Keratinocyte (primary cell): Measurements from ENCODE around the gene SUGT1. TPM values are rescaled to one million over a fixed set of nuclear protein-coding genes. Genes with fewer than 3 reads are reported as not detected.

Experiments
- DNase-seq: peaks from one replicate; pipeline ENCODE4 v3.0.0-alpha.2; 2011; ENCODE audit warnings: low read depth, missing footprints, low spot score
- FAIRE-seq: peaks from 2 replicates; lab custom pipeline; 2011; peaks lifted over from hg19 to GRCh38; lab: Jason Lieb, UNC
- H2AFZ ChIP-seq: 2 replicates; pipeline ENCODE4 v1.6.0; 2012; ENCODE audit warnings: low read length, control low read depth, inconsistent platforms; ENCODE audit not compliant: control insufficient read depth
- H3K27ac ChIP-seq: 2 replicates; pipeline ENCODE4 v1.5.1; 2011; ENCODE audit warnings: low read length; ENCODE audit not compliant: control insufficient read depth, insufficient read depth
- H3K27me3 ChIP-seq: 3 replicates; pipeline ENCODE4 v1.6.0; 2011; ENCODE audit warnings: low read length; ENCODE audit not compliant: control insufficient read depth, insufficient read depth; ENCODE audit errors: extremely low read depth
- H3K36me3 ChIP-seq, 2 experiments: 2 replicates in 1 of 2; 3 replicates in 1 of 2; pipeline ENCODE4 v1.5.1; 2011; ENCODE audit warnings: low read length in 2 of 2, mild to moderate bottlenecking in 1 of 2; ENCODE audit not compliant: control insufficient read depth in 2 of 2, insufficient read depth in 2 of 2; ENCODE audit errors: extremely low read depth in 1 of 2
- H3K4me1 ChIP-seq: 3 replicates; pipeline ENCODE4 v1.5.1; 2011; ENCODE audit warnings: low read length; ENCODE audit not compliant: control insufficient read depth, insufficient read depth; ENCODE audit errors: extremely low read depth
- H3K4me2 ChIP-seq: 3 replicates; pipeline ENCODE4 v1.6.0; 2011; ENCODE audit warnings: low read depth, low read length; ENCODE audit not compliant: control insufficient read depth, insufficient read depth; ENCODE audit errors: extremely low read depth
- H3K4me3 ChIP-seq, 3 experiments: fragments of 200-600 bp in 1 of 3; sonication (generic) in 1 of 3; 2 replicates in 2 of 3; 3 replicates in 1 of 3; pipeline ENCODE4 v1.5.1; 2011 to 2016; ENCODE audit warnings: low read length in 3 of 3, mild to moderate bottlenecking in 3 of 3, control low read depth in 2 of 3, inconsistent platforms in 1 of 3, low read depth in 1 of 3, mixed read lengths in 1 of 3, mixed run types in 1 of 3, moderate library complexity in 1 of 3; ENCODE audit not compliant: control insufficient read depth in 2 of 3, insufficient read depth in 2 of 3; ENCODE audit errors: extremely low read depth in 1 of 3
- H3K79me2 ChIP-seq: 2 replicates; pipeline ENCODE4 v1.6.0; 2012; ENCODE audit warnings: low read length; ENCODE audit not compliant: control insufficient read depth, insufficient read depth
- H3K9ac ChIP-seq: 3 replicates; pipeline ENCODE4 v1.6.0; 2011; ENCODE audit warnings: low read length; ENCODE audit not compliant: control insufficient read depth, insufficient read depth; ENCODE audit errors: extremely low read depth
- H3K9me1 ChIP-seq: 3 replicates; pipeline ENCODE4 v1.6.0; 2011; ENCODE audit warnings: low read length; ENCODE audit not compliant: control insufficient read depth, insufficient read depth; ENCODE audit errors: extremely low read depth
- H3K9me3 ChIP-seq: 2 replicates; pipeline ENCODE4 v1.5.1; 2012; ENCODE audit warnings: low read depth, low read length; ENCODE audit not compliant: control insufficient read depth
- H4K20me1 ChIP-seq: 3 replicates; pipeline ENCODE4 v1.6.0; 2011; ENCODE audit warnings: low read length; ENCODE audit not compliant: control insufficient read depth, insufficient read depth; ENCODE audit errors: extremely low read depth
- CTCF ChIP-seq, 3 experiments: IDR thresholded peaks in 1 of 3; conservative IDR thresholded peaks in 1 of 3; optimal IDR thresholded peaks in 1 of 3; 2 replicates in 2 of 3; 3 replicates in 1 of 3; pipeline versions ENCODE3 to v1.5.1; 2011; ENCODE audit warnings: low read length in 3 of 3, mild to moderate bottlenecking in 3 of 3, moderate library complexity in 2 of 3, control low read depth in 1 of 3, inconsistent platforms in 1 of 3; ENCODE audit not compliant: insufficient read depth in 2 of 3; ENCODE audit errors: extremely low read depth in 1 of 3
- EZH2 ChIP-seq: IDR thresholded peaks from one replicate; pipeline ENCODE4 v1.6.1; 2012; ENCODE audit warnings: inconsistent platforms, mild to moderate bottlenecking, low read length, moderate library complexity
- dilution Hi-C: fragments of 300-500 bp; cut with MboI; formaldehyde crosslinking; loops from one replicate; pipeline ENCODE4 v1.7.0; 2020; ENCODE audit warnings: low sequenced_read_pairs; ENCODE audit not compliant: extremely low pct_ligation_motif_present
- polyA plus RNA-seq, 5 experiments: library from polyadenylated mRNA; depleted of rRNA in 3 of 5; stranded (reverse) in 3 of 5; stranded (forward) in 1 of 5; unstranded in 1 of 5; fragments of >200 nt; gene quantifications; 1 replicate in 1 of 5; 2 replicates in 3 of 5; 3 replicates in 1 of 5; pipeline versions ENCODE4 v1.2.1 to v1.2.3, GENCODE V29; 2011 to 2012; ENCODE audit warnings: missing spikeins in 2 of 5, low read depth in 1 of 5, low replicate concordance in 1 of 5

Gene SUGT1
- polyA plus RNA-seq, 1 donor (not counting 4 experiments of a cell fraction or from before 2014, with no cell fraction given), result 43.9 TPM

GRCh38 chr13:52638666-52639328 lies 13.8 kb upstream of the SUGT1 start:
- no peaks in the 10 kb centered on the region for H4K20me1 ChIP-seq
- no peak overlapping the region for H2AFZ ChIP-seq
- DNase-seq (no peak), FAIRE-seq (no peak)
- dilution Hi-C loops, result no loop called here
- H3K36me3 ChIP-seq, result peaks cover 0 to 6% of the 10 kb centered on the region in 2 experiments
- no peaks in the 10 kb centered on the region for H3K9me1 ChIP-seq
- no peak overlapping the region for H3K4me2 ChIP-seq
- H3K4me3 ChIP-seq, result no peak overlapping the region
- H3K9me3 ChIP-seq, result no peaks in the 10 kb centered on the region
- H3K79me2 ChIP-seq, result no peaks in the 10 kb centered on the region
- H3K4me1 ChIP-seq, result no peaks in the 10 kb centered on the region
- no peak overlapping the region for H3K9ac ChIP-seq
- no peak overlapping the region for H3K27ac ChIP-seq
- no peaks in the 10 kb centered on the region for H3K27me3 ChIP-seq
- no peak for TF ChIP-seq CTCF (optimal IDR thresholded peaks at IDR 0.05 in 1 of 3, IDR thresholded peaks at IDR 0.05 in 1 of 3, conservative IDR thresholded peaks at IDR 0.05 in 1 of 3; ENCODE audit: extremely low read depth in 1 of 3, insufficient read depth in 2 of 3, low read length in 3 of 3)

DNA sequence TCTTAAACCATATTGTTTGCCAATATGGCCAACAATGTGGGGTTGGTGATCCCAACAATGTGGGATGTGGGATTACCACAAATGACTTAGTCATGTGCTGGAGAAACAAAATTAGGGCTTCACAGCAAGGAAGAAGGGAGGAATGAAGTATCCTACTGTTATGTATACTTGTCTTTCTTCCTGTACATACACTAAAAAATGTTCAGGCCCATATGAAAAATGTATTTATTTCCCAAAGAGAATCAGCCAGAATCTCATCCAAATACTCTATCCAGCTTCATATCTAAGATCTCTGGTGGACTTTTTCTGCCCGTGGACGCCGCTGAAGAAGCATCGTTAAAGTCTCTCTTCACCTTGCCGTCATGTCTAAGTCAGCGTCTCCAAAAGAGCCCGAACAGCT lies 10.5 kb upstream of the SUGT1 start, which contains the start of gene HNRNPA1L2:
Gene HNRNPA1L2 (plus strand): TSS at position 301 of the 400 bp plus-strand sequence. CDS start 62 bp downstream, at position 363.
- Histone ChIP-seq H3K4me1 (peaks cover 11% of the 10 kb centered on the region), H3K9ac (no peak within 1 kb of the TSS), H2AFZ (no peak within 1 kb of the TSS), H3K4me3 (no peak within 1 kb of the TSS), H3K27ac (no peak within 1 kb of the TSS), H3K79me2 (no peaks in the 10 kb centered on the region), H3K9me1 (no peaks in the 10 kb centered on the region), H3K36me3 (peaks cover 0 to 6% of the 10 kb centered on the region in 2 experiments), H3K4me2 (no peak within 1 kb of the TSS), H3K27me3 (no peaks in the 10 kb centered on the region), H4K20me1 (no peaks in the 10 kb centered on the region), H3K9me3 (no peaks in the 10 kb centered on the region)
- DNase-seq (no peak), FAIRE-seq (no peak)
- dilution Hi-C loops, result no loop called here
- TF ChIP-seq CTCF (optimal IDR thresholded peaks at IDR 0.05 in 1 of 3, IDR thresholded peaks at IDR 0.05 in 1 of 3, conservative IDR thresholded peaks at IDR 0.05 in 1 of 3; ENCODE audit: extremely low read depth in 1 of 3, insufficient read depth in 2 of 3, low read length in 3 of 3) (no peak), EZH2 (no peak)
